Jurkat, Clone E6-1 (cell line): Measurements from ENCODE around the gene TRDMT1.
"Not testable (repeated sequence)": the region's sequence is repeated elsewhere in the genome, so short reads cannot be mapped to it uniquely, and the experiment has no call there.

Source experiments
- DNase-seq: peaks from one replicate; pipeline ENCODE4 v3.0.0-alpha.2; 2011; ENCODE audit warnings: low read depth, low spot score
- H3K4me3 ChIP-seq: 2 replicates; pipeline ENCODE4 v1.5.1; 2011; ENCODE audit warnings: mild to moderate bottlenecking, low read length, control low read depth, moderate library complexity

TRDMT1 gene

DNA sequence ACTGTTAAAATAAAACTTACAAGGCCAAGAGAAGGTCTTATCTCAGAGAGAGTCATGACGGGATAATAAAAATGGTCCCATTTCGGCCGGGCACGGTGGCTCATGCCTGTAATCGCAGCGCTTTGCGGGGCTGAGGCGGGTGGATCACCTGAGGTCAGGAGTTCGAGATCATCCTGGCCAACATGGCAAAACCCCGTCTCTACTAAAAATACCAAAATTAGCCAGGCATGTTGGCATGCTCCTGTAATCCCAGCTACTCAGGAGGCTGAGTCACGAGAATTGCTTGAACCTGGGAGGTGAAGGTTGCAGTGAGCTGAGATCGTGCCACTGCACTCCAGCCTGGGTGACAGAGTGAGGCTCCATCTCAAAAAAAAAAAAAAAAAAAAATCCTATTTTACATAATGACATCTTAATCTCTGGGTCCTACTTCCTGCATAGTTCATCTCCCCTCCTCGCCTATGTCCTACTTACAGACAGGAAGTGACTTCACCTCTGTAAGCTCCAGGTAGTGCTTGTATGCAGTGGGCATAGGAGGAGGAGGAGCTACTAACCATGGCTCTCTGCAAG, 86.5 kb downstream of the TRDMT1 start:
- H3K4me3 ChIP-seq: not testable (repeated sequence)
- peak; percentile 54 for DNase-seq

DNA sequence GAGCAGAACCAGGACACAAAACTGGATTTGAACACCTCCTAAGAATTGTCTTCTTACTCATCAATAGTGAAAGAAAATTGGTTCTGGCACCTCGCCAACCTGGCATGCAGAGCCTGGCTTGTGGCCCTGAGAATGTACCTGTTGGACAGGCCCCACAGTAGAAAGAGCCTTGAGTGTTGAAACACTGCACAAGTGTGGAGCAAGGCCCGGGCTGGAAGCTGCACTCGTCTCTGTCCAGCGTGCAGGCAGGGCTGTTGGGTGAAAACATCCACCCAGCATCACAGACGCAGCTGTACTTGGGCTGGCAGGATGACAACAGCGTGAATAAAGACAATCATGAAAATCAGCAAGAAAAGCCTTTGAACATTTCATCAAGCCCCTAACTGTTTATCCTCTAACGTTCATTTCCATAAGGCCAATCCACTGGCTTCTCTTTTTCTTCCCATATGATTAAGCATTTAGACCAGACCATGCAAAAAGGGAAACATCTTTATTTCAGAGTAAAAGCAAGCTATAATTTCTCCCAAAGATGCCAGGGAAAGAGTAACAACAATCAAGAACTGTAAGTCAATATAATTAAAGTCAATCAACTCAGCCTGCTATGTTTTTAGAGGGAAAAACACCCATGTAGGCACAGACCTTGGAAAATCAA, 87.5 kb downstream of the TRDMT1 start:
- H3K4me3 ChIP-seq: no peak overlapping the region
- no peak for DNase-seq

DNA sequence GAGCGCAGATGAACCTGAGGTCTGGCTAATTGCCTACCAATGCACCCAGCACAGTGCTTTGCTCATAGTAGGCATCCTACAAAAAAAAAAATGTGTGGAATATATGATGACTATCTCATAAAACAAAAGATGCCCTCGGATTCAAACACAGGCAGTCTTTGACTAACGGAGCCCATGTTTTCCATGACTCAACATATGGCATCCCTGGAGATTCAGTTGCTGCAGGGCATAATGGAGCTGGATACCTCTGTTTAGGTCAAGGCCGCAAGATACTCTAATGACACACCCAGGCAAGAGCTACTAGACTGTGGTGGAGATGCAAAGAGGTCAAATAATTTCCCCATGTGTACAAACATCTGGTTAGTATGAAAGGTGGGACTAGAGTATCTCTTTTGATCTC, 88.1 kb downstream of the TRDMT1 start:
- H3K4me3 ChIP-seq: no peak overlapping the region
- DNase-seq: no peak

DNA sequence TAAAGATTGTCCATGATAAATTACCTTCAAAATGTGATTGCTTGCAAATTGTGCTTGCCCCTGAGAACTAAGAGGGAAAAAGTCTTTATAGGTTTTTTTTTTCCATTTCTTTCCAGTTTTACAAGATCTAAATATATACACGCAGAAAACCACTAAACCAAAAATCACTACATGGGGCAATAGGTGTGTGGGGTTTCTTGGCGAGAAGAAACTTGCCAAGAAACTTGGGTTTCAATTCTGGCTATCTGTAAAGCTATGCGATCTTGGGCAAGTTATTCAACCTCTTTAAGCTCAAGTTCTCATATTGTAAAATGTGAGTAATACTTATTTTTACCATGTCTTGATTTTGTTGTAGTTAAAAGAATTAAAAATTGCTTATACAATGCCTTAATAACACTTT, 88.9 kb downstream of the TRDMT1 start:
- no peak for DNase-seq
- no peak overlapping the region for H3K4me3 ChIP-seq

DNA sequence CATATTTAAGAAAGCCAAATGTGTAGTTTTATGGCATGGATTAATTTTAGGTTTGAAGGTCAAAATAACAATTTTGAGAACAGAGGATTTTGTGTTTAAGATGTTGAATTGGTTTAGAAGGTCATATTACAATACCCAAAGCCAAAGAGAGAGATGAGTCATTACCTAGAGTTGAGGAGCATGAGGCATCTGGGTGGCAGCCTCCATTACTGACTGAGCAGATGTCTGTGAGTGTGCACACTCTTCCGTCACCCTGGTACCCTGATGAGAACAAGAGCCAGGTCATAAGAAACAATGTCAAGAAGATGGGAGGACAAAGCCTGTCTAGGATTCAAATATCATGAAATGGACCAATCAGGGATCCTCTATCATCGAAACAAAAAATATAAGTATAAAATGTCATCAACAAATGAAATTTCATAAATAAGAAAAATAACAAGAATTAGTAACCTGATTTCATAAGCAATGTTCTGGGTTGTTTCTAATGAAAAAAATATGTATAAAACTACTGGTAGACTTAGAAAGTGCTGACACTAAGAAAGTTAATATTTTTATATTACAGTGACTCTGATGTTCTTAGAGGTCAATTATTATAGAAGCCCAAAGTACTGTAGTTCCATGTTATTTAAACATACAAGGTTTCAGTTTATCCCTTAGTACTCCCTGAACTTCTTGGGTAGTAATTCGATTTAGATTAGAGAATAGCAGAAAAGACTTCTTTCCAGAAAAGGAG, 91.8 kb downstream of the TRDMT1 start:
- no peak overlapping the region for H3K4me3 ChIP-seq
- DNase-seq: no peak

DNA sequence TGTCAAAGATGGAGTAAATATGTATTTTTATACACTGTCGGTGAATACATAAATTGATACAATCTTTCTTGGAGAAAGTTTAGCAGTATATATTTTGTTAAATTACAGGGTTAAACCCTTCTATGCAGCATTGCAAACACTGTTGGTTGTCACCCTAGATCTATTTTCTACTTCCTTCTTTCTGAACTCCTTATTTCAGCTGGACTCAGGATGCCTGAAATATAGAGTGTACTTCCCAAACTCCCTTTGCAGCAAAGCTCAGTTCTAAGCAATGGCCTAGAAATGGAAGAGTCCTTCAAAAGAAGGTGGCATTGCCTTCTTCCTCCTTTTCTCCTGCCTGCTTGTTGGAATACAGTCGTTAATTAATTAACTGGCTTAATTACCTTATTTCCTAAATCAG, 92.4 kb downstream of the TRDMT1 start:
- H3K4me3 ChIP-seq: no peak overlapping the region
- DNase-seq: no peak

DNA sequence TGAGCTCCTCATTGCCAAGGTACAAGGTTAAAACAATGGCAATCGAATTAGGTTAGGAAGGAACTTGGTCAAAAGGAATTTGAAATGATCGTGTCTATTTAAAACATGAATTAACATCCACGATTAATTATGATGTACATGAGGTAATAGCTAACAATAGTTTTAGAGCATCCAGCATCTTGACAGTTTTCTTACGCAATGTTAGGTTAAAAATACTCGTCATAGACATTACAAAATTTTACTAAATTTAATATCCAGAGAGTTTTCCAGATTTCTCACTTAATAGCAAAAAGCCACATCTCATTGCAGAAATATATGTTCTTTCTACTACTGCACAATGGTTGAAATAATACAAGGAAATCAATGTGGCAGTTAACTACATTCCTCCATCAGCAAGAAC, 94.5 kb downstream of the TRDMT1 start:
- DNase-seq: no peak
- H3K4me3 ChIP-seq: no peak overlapping the region

DNA sequence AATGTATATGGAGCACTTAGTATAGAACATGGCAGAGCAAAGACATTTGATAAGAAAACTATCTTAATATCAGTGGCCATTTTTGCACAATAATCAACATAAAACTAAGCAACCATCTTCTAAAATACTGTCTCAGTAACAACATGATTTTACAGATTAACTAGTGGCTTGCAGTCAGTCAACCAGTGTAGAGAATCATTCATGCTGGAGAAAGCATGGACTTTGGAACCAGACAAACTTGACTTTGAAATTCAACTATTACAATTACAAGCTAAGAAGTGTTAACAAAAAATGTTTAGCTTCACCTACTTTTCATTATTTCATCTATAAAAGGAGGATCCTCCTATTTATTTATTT, 99.6 kb downstream of the TRDMT1 start:
- no peak overlapping the region for H3K4me3 ChIP-seq
- no peak for DNase-seq

DNA sequence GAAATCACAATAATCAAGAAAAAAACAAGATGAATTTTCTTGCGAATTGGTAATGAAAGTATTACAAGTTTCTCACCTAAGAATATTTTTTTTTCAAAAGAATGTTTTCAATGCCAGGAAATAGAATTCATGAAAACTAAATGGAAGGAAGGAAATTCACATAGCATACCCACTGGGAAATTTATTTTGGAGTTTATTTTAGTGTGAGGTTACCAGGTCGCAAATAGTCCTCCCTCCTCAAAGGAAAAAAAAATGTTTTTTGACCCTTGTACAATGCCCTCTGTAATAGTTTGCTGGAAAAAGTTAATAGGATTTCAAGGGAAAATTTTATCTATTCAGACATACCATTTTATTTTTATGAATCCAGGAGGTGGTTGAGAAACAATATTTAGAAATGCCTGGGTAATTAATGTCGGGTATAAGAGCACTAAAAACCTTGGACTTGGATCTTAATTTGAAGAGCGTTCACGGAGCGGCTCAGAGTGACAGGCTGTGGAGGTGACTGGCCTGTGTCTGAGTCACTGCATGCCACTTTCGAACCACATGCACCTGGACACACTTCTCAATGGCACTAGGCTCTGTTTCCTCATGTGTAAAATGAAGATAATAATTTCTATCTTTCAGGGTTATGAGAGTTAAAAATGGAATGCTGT, 100.1 kb downstream of the TRDMT1 start:
- no peak overlapping the region for H3K4me3 ChIP-seq
- no peak for DNase-seq

DNA sequence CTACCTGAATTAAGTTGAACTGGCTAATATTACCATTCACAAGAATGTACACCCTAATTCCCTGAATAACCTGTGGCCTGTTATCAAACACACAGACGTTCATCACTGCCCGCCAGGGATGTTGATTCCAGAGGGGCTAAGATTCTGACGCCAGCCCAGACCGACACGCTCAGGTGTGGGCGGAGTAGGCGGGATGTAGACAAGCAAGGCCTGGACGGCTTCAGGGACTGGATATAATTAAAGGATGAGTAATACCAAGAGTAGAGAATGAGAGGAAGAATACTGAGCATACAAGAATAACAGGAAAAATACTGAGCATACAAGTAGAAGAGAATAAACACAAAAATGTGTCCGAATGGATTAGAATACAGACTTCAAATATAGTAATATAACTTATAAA, 100.9 kb downstream of the TRDMT1 start:
- H3K4me3 ChIP-seq: no peak overlapping the region
- no peak for DNase-seq

DNA sequence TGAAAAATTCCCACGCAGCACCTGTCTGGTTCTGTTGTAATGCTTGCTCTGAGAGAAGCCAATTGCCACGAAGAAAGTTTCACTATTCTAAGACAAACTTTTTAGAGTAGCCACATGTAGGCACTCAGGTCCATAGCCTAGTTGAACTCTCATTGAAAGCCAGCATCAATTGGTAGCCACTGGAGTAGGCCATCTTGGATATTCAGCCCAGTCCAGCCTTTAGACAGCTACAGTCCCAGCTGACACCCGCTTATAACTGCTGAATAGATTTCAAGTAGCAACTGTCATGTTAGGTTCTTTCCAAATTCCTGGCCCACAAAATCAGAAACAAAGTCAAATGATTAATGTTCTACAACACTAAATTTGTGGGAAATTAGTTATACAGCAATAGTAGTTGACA, 103.5 kb downstream of the TRDMT1 start:
- no peak for DNase-seq
- H3K4me3 ChIP-seq: no peak overlapping the region
